Stomach (tissue), 4 donors: ENCODE results near the gene RGS12.

ENCODE experiments used
- POLR2AphosphoS5 ChIP-seq, 3 donors: sonication (generic); formaldehyde crosslinking; IDR thresholded peaks; one replicate each; pipeline ENCODE4 v1.6.1; 2016; ENCODE audit warnings: antibody characterized with exemption in 3 of 3
- TF ChIP-seq, protein P1 (sequence below), 7 experiments: fragments of 450-650 bp in 4 of 7; fragments of 200-600 bp in 3 of 7; sonication (generic) in 3 of 7; IDR thresholded peaks; one replicate each; pipeline ENCODE4 v1.5.1; 2016 to 2019; ENCODE audit warnings: antibody characterized with exemption in 7 of 7, control low read depth in 2 of 7, mild to moderate bottlenecking in 1 of 7

DNA sequence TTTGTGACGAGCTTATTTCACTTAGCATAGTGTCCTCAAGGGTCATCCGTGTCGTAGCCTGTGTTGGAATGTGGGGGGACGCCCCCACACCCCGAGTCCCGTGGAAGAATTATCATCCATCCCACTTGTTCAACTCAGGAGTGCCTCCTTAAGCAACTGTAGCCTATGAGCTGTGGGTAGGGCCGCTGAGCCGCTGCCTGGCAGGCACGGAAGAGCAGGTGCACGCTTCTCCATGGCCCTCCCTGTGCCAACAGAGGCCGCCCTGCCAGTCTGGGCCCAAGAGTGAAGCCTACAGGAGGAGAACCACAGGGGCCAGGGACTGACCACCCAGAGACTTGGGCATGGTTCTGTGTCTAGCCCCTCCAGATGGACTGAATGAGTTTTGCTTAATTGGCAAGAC, 2.3 kb upstream of the RGS12 start:
- TF ChIP-seq, protein P1, sequence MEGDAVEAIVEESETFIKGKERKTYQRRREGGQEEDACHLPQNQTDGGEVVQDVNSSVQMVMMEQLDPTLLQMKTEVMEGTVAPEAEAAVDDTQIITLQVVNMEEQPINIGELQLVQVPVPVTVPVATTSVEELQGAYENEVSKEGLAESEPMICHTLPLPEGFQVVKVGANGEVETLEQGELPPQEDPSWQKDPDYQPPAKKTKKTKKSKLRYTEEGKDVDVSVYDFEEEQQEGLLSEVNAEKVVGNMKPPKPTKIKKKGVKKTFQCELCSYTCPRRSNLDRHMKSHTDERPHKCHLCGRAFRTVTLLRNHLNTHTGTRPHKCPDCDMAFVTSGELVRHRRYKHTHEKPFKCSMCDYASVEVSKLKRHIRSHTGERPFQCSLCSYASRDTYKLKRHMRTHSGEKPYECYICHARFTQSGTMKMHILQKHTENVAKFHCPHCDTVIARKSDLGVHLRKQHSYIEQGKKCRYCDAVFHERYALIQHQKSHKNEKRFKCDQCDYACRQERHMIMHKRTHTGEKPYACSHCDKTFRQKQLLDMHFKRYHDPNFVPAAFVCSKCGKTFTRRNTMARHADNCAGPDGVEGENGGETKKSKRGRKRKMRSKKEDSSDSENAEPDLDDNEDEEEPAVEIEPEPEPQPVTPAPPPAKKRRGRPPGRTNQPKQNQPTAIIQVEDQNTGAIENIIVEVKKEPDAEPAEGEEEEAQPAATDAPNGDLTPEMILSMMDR (IDR thresholded peaks at IDR 0.05): no peak
- TF ChIP-seq POLR2AphosphoS5 (IDR thresholded peaks at IDR 0.05): no peak
